HG03103 (cell line): ENCODE data around the gene PCCA.
"Not testable (repeated sequence)": the region's sequence is repeated elsewhere in the genome, so short reads cannot be mapped to it uniquely, and the experiment has no call there.

Source experiments
- ATAC-seq: cut with Tn5 transposase; IDR thresholded peaks from one replicate; pipeline ENCODE4 v1.9.1; 2021; ENCODE audit warnings: low read depth; ENCODE audit not compliant: unreplicated experiment

Gene PCCA

DNA sequence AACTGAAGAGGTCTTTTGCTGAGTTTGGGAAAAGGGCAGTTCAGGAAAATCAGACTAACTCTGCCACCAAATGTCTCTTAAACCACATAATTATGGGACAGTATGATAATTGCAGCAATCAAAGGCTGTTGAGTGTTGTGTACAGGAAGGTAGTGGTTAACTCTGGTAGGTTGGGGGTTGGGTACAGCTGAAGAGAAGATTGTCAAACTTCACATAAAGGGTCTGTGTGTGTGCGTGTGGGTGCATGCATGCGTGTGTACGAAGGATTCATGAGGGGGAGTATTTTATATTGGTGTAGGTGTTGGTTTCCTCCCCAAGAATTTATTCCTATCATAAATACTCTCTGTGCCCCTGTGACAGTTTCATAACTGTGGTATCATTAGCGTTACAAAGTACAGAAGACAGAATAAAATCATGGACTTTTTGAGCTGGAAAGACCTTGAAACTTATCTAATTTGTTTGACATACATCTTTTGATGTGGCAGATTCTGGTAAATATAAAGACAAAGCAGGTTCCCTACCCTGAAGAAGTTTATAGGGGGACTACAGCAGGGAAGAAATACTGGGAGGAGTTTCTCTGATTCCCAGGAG is 94.1 kb downstream of the PCCA start:
- no peak for ATAC-seq

DNA sequence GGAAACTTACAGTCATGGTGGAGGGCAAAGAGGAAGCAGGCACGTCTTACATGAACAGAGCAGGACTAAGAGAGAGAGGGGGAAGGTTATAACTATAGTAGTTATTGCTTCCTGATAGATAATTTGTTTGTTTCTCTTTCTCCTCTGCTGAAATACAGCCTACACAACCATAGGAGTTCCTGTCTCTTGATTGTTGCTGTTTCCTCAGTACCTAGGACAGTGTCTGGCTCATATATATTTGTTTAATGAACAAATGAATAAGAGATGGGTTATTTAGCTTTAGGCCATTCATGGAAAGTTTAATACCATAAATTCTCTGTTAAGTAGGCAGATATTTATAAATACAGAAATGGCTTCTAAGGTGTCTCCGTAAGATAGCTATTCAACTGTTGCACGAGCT is 95.2 kb downstream of the PCCA start:
- ATAC-seq, result no peak

DNA sequence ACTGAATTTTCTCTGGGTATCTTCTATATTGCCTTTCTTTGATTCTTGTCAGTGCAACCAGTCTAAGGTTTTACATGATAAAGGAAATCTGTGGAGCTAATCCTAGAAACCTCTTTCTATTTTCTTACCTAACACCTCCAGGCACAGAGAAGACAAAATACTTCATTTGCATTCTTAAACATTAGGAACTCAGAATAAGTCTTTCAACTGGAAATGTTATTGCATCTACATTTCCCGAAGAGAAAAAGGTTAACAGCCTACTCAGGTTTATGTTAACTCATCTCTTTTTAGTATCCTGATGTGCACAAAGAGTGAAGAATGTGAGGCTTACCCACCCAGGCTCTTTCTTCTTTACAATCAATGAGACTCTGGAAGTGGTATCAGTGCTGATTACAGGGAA is 106.7 kb downstream of the PCCA start:
- ATAC-seq, result no peak

DNA sequence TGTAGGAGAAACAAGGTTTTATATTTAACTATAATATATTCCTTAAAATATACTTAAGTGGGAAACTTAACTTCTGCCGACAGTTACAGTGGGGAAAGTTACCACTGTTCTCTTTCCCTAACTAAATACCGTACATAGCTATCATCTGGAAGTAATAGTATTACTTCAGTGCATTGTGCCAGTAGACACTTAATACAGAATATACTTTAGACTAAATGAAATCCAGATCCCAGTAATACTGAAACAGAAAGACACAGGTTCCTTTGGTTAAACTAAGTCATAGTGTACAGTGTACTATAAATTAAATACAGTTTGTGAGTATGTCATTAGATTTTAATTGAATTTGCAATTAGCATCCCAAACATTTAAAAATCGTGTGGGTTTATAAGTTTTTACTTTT is 107.5 kb downstream of the PCCA start:
- ATAC-seq, result no peak

DNA sequence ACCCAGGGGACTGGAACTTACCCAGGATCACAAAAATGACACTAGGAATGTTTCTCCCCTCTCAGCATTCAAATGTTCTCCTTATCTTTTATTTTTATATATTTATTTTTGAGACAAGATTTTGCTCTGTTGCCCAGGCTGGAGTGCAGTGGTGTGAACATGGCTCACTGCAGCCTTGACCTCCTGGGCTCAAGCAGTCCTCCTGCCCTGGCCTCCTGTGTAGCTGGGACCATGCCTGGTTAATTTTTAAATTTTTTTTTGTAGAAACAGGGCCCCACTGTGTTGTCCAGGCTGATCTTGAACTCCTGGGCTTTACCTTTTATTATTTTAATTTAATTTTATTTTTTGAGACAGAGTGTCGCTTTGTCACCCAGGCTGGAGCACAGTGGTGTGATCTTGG is 108.2 kb downstream of the PCCA start:
- ATAC-seq, result no peak

DNA sequence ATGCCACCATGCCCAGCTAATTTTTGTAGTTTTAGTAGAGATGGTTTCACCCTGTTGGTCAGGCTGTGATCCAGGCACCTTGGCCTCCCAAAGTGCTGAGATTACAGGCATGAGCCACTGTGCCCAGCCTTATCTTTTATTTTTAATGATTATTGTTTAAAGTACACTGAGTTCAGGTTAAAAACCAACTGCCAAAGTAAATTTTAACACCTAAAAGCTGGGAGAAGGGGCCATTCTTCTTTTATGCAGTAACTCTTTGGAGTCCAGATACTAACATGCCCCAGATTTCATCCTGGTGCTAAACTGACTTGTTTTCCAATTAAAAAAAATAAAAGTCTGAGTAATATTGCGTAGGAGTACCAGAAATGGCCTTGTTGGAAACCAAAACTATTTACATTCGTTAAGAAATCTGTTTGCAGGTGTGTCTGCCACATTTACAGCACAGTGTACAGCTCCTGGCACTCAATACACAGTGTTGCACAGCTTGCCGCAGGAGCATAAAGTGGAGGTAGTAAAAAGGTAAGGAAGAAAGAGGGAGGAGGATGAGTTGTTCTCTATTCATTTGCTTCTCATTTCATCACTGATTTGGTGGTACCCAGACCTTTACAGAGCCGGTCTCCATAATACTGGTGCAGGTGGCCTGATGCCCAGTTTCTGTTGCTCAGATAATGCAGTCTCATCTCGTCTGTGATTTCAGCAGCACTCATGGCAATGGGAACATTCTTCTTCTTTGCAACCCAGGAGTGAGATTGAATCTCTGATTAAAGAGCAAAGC is 108.9 kb downstream of the PCCA start:
- no peak for ATAC-seq

DNA sequence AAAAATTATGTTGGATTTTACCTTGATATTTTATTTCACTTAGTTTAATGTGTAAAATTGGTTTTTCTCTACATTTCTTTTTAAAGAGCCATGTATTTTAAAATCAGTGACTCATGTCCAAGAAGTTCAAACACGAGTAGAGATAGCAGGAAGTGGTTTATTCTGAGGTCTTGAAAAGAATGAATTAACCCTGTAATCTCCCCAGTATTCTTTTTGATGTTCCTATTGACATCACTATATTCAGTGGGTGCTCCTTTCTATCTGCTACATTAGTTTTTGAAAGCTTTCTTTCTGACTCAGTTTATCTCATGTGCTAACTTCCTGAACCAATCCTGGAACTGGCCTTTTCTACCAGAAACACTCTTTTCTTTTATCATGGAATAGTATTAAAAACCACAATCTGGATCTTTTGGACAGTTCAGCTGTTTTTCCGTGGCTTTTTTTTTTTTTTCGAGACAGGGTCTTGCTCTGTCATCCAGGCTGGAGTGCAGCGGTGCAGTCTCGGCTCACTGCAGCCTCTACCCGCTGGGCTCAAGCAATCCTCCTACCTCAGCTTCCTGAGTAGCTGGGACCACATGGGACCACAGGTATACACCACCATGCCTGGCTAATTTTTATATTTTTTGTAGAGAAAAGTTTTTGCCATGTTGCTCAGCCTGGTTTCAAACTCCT is 114.9 kb downstream of the PCCA start:
- peak; percentile 71 for ATAC-seq

DNA sequence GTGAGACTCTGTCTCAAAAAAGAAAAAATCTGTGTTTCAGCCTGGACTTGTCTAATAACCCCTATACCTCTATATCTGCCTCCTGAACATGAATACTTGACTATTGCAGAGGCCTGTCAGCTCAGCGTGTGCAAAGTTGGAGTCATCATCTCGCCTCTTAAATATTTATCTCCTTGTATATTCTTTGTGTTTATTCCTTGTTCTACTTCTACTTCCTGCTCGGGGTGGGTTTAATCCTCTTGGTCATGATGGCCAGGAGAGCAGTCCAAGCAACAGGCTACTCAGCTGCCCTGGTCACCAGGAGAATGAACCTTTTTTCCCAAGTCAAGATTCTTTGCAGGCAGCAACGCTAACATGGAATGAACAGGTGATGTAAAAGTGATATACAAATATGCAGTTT is 119.1 kb downstream of the PCCA start:
- no peak for ATAC-seq

DNA sequence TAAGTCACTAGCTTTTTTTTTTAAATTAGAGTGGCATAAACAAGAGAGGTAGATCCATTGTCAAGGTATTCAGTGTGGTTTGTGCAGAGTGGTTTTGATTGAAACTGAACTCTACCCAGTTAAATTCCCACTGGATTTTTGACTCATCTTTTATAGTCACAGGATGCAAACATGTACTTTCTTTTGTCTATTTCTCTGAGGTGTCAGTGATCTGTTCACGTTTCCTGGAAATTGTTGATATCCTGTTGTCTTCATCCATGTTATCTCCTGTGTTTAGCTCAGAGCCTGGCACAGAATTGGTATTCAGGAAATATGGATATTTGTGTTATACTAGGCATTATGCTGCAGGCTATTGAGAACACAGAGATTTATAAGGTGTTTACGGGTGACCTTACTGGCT is 119.7 kb downstream of the PCCA start:
- no peak for ATAC-seq

DNA sequence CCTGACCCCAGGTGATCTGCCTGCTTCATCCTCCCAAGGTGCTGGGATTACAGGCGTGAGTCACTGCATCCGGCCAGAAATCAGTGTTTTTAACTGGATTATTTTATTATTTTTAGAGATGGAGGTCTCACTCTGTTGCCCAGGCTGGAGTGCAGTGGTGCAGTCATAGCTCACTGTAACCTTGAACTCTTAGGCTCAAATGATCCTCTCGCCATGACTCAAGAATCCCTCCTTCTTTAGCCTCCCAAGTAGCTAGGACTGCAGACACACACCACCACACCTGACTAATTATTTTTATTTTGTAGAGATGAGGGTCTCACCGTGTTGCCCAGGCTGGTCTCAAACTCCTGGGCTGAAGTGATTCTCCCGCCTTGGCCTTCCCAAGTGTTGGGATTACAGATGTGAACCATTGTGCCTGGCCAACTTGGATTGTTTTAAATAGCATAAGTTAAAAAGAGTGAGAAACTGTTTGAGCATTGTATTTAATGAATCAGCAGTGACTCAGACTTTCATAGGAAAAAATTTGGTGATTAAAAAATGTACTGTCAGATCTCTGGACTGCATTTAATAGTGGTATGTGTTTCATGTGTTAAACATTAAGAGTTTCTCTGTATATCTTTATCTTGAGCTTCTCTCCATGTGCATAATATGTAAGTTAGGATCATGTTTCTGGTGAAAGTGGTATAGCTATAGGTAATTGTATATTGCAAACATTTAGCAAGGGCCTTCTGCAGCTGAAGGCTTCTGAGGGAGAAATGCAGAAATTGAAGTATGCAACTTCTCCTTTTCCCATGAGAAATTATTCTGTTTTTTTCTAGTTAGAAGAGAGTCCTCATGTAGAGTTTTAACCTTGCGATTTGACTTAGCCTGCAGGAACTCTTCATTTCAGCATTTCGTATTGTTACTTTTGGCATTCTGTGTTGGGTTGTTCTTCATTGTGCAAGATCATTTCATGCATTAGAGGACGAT is 121.2 kb downstream of the PCCA start:
- no peak for ATAC-seq

DNA sequence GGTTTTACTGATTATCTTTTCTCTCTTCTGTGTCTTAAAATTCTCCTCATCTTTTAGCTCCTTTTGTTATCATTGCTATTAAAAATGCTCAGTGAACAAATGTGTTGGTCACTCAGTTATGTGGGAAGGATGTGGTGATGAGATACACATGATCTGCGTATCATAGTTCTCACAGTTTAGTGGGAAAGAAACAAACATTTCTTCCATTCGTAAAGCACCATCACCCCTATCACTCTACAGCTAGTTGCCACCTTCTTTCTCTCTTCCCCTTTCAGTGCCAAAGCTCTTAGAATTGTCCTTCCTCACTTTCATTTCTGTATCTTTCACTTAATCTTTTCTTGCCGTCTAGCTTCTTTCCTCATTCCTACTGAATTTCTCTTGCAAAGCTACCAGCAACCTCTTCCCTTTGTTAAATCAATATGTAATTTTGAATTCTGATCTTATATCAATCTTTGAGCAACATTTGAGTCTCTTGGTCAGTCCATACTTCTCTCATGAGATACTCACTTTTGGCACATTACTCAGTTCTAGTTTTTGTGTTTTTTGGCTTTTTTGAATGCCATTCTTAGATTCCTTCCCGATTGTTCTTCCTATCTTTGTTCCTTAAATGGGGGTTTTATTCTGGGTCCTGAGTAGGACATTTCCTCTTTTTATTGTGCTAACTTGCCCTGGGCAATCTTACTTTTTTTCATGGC is 122.3 kb downstream of the PCCA start:
- no peak for ATAC-seq

DNA sequence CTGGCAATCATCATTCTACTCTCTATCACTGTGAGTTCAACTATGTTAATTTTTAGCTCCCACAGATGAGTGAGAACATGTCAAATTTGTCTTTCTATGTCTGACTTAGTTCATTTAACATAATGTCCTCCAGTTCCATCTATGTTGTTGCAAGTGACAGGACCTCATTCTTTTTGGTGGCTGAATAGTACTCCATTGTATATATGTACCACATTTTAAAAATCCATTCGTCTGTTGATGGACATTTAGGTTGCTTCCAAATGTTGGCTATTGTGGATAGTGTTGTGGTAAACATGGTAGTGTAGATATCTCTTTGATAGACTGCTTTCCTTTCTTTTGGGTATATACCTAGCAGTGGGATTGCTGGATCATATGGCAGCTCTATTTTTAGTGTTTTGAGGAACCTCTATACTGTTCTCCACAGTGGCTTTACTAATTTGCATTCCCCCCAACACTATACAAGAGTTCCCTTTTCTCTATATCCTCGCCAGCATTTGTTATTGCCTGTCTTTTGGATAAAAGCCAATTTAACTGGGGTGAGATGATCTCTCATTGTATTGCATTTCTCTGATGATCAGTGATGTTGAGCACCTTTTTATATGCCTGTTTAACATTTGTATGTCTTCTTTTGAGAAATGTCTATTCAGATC is 124.1 kb downstream of the PCCA start:
- no peak for ATAC-seq

DNA sequence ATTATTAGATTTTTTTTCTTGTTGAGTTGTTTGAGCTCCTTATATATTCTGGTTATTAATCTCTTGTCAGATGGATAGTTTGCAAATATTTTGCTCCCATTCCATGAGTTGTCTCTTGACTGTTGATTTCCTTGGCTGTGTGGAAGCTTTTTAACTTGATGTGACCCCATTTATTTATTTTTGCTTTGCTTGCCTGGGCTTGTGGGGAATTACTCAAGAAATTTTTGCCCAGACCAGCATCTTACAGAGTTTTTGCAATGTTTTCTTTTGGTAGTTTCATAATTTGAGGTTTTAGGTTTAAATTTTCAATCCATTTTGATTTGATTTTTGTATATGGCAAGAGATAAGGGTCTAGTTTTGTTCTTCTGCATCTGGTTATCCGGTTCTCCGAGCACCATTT is 124.7 kb downstream of the PCCA start:
- no peak for ATAC-seq

DNA sequence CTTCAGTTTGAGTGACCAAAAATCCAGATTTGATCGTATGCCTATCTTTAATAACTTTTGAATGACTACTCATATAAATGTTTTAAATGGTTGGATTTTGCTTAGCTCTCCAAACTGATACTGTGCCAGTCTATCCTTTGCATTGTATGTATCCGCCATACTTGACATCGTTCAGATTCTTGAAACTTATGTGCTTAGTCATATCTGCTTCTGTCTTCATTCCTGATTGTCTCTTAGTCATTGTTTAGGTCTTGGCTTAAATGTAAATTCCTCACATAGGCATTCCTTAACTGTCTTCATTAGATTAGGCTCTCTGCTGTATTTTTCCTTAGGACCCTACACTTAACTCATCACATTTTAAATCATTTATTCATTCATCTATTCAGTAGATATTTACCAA is 126.0 kb downstream of the PCCA start:
- no peak for ATAC-seq

DNA sequence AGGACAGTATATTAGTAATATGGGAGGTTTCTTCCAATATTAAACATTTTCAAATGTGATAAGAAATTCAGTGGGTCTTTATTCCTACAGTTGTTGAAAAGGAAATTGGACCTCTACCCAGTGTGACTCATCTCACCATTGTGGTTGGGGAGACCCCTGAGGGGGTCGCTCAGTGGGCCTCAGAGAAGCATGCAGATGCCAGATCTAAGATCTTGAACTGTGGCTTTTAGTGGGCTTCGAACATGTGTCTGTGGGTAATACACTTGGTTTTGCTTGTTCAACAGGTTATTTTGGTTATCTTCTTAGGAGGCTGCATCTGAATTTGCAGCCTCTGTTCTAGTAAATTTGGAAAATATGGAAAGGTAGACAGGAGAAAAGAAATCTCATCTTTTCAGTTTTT is 132.3 kb downstream of the PCCA start:
- ATAC-seq, result no peak

DNA sequence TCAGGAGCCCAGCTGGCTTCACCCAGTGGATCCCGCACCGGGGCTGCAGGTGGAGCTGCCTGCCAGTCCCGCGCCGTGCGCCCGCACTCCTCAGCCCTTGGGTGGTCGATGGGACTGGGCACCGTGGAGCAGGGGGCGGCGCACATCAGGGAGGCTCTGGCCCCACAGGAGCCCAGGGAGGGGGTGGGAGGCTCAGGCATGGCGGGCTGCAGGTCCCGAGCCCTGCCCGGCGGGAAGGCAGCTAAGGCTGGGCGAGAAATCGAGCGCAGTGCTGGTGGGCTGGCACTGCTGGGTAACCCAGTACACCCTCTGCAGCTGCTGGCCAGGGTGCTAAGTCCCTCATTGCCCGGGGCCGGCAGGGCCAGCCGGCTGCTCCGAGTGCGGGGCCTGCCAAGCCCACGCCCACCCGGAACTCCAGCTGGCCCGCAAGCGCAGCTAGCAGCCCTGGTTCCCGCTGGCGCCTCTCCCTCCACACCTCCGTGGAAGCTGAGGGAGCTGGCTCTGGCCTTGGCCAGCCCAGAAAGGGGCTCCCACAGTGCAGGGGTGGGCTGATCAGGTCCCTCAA is 135.2 kb downstream of the PCCA start:
- not testable (repeated sequence) for ATAC-seq

DNA sequence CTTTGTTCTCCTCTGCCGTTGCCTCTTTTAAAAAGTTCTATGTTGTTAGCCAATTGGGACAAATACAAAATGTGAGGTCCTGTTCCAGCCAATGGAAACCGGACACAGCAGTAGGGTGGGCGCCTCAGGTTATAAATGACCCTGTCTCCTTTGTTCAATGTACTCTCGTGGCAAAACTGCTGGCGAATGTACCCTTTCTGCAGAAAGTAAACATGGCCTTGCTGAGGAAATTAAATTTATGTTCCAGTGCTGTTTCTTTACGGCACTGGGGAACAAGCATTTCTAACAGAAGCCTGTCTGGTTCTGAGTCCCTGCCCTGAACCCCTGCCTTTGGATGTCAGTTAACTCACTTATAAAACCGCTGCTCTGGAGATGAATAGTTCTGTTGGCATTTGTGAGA is 140.7 kb downstream of the PCCA start:
- ATAC-seq, result no peak

DNA sequence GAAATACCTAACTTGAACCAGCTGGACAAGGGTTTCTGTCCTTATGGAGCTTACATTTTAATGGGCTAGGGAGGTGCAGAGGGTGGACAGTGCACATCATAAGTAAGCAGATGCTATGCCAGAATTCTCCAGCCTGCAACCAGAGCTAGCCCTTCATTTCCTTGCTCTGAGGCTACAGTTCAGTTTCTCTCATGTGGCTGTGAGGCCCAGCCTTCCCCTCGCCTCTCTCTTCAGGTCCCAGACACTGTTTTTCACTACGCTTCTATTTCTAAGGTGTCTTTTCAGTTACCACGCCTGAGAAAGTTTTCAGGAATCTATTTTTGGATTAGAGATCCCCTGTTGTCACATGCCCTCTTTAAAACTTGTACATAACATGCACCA is 141.9 kb downstream of the PCCA start:
- no peak for ATAC-seq

DNA sequence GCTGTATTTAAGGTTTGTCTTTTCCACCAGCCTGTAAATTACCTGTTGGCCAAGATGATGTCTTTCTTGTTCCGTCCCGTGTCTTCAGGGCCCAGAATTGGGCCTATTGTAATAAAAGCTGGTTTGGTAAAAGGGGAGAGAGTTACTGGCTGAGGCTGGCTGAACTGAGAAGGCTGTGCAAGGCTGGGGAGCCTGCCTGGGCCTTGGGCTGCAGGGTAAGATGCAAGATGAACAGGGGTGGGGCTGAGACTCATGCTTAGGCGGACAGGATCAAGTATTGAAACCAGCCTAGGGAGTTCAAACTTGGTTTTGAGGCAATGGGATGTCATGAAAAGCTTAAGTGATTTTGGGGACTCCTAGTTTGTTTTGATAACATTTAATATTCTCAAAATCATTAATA is 142.3 kb downstream of the PCCA start:
- ATAC-seq, result no peak

DNA sequence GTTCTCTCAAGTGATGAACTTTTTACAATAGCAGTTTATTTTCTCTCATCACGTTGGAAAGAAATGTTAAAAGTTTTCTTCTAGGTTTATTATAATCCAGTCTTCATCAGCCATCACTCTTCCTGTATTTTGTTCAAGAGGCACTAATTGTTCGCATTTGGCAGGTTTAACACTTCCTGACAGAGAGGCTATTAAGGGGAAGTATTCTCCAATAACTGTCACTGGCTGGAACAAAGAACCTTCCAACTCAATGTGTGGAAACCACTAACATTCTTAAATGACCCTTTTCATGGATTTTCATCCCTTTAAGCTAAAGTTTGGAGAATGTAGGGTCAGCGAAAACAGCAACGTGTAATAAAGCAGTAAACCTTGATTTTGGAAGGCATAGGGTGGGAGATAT is 145.1 kb downstream of the PCCA start:
- ATAC-seq, result no peak
